ENCODE measurements around the gene PARP12. TPM values are rescaled to one million over a fixed set of nuclear protein-coding genes. Genes with fewer than 3 reads are reported as not detected.

The PARP12 gene
- total and polyA plus RNA-seq, 2 of the 8 experiments (the other 6 are each of a cell fraction or from before 2014, with no cell fraction given), result 9.0 to 21.5 TPM

- no peaks in the 10 kb centered on the region for H3K36me3 ChIP-seq (ENCODE audit: control insufficient read depth in 2 of 4, insufficient read depth in 4 of 4, low read length in 3 of 4)
- H2BK5ac ChIP-seq (ENCODE audit: low read depth, low read length), result no peak overlapping the region
- H4K5ac ChIP-seq (ENCODE audit: insufficient read length, low read depth, low read length), result no peak overlapping the region
- H3K4me2 ChIP-seq (ENCODE audit: insufficient read depth in 1 of 2, low read depth in 2 of 2, low read length in 2 of 2), result no peak overlapping the region
- no peak overlapping the region for H4K91ac ChIP-seq (replicated peaks; ENCODE audit: insufficient read length, low read length)
- peaks cover 0 to 1% of the 10 kb centered on the region in 2 experiments for H4K20me1 ChIP-seq (replicated peaks in 1 of 2; ENCODE audit: control insufficient read depth in 1 of 2, insufficient read depth in 2 of 2, low read length in 2 of 2)
- no peak overlapping the region for H3K4ac ChIP-seq (replicated peaks; ENCODE audit: insufficient read length, low read depth, low read length)
- FAIRE-seq, result no peak
- no peak overlapping the region for H3K18ac ChIP-seq (ENCODE audit: extremely low read depth, low read length)
- H3K27ac ChIP-seq (ENCODE audit: low read depth, low read length), result no peak overlapping the region
- no peak overlapping the region for H3K4me3 ChIP-seq (ENCODE audit: extremely low read depth in 1 of 4, insufficient read depth in 2 of 4, low read depth in 3 of 4, low read length in 4 of 4)
- no peak overlapping the region for H2BK120ac ChIP-seq (replicated peaks; ENCODE audit: low read depth, low read length)
- H3K14ac ChIP-seq (ENCODE audit: insufficient read length), result no peak overlapping the region
- H2BK15ac ChIP-seq (ENCODE audit: low read length), result no peak overlapping the region
- DNase-seq (ENCODE audit: low read depth in 1 of 2, low spot score in 2 of 2), result peak in 1 of 2 experiments; percentile 23
- POLR2A ChIA-PET (ENCODE audit: partially characterized antibody), result no interaction called here
- CTCF ChIA-PET (ENCODE audit: partially characterized antibody), result no interaction called here
- H3K4me1 ChIP-seq (replicated peaks in 1 of 4; ENCODE audit: control insufficient read depth in 3 of 4, insufficient read depth in 4 of 4, low read length in 3 of 4), result no peaks in the 10 kb centered on the region
- H3K23ac ChIP-seq (ENCODE audit: insufficient read length), result no peak overlapping the region
- no peaks in the 10 kb centered on the region for H3K9me3 ChIP-seq (ENCODE audit: insufficient read depth in 2 of 2, low read depth in 1 of 2, low read length in 1 of 2)
- WGBS, 2 experiments (ENCODE audit: extremely low coverage in 1 of 2, insufficient coverage in 1 of 2, insufficient read length in 1 of 2, insufficient replicate concordance in 2 of 2, low coverage in 1 of 2, low lambda C conversion rate in 2 of 2, missing lambda C conversion rate in 1 of 2), result 76% methylated on average over 3 of the region's 3 CpGs; no CpG with 5 or more reads in 1 of the 2 experiments
- 0 out of 2 replicates have a peak, but pooled peaks cover 1% of the 10 kb centered on the region for H3K23me2 ChIP-seq (ENCODE audit: low read depth, low read length)
- no peak overlapping the region for H2BK12ac ChIP-seq (ENCODE audit: low read depth, low read length)
- H4K8ac ChIP-seq (ENCODE audit: extremely low read depth, insufficient read depth, low read length), result no peak overlapping the region
- no peaks in the 10 kb centered on the region for H3K79me2 ChIP-seq (ENCODE audit: control insufficient read depth in 1 of 2, insufficient read depth in 2 of 2, low read length in 2 of 2)
- H2BK20ac ChIP-seq (ENCODE audit: low read length), result no peak overlapping the region
- H3K56ac ChIP-seq (replicated peaks; ENCODE audit: insufficient read length, low read depth, low read length), result no peak overlapping the region
- H2AFZ ChIP-seq (ENCODE audit: low read length), result no peak overlapping the region
- no peaks in the 10 kb centered on the region for H3K27me3 ChIP-seq (replicated peaks in 1 of 4; ENCODE audit: control insufficient read depth in 3 of 4, extremely low read depth in 1 of 4, insufficient read depth in 3 of 4, low read length in 3 of 4)
- no peak overlapping the region for H2AK5ac ChIP-seq (ENCODE audit: low read depth, low read length)
- no peaks in the 10 kb centered on the region for H3K79me1 ChIP-seq (ENCODE audit: low read depth, low read length)
- H3K9ac ChIP-seq (replicated peaks in 1 of 4; ENCODE audit: extremely low read depth in 1 of 4, low read depth in 3 of 4, low read length in 3 of 4), result no peak overlapping the region
- TF ChIP-seq YY1 (IDR thresholded peaks at IDR 0.05; ENCODE audit: low read depth, low read length), result no peak
- TF ChIP-seq, protein P1, sequence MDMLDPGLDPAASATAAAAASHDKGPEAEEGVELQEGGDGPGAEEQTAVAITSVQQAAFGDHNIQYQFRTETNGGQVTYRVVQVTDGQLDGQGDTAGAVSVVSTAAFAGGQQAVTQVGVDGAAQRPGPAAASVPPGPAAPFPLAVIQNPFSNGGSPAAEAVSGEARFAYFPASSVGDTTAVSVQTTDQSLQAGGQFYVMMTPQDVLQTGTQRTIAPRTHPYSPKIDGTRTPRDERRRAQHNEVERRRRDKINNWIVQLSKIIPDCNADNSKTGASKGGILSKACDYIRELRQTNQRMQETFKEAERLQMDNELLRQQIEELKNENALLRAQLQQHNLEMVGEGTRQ (IDR thresholded peaks at IDR 0.05; ENCODE audit: low read length), result no peak
Measured at GRCh38 chr7:140050100-140050499, 12.7 kb downstream of the PARP12 start.

Measured in H1 (cell line).